ENCODE measurements around the gene PLAAT2. TPM values are rescaled to one million over a fixed set of nuclear protein-coding genes. Genes with fewer than 3 reads are reported as not detected.

PLAAT2 gene
- total and polyA plus RNA-seq, 8 donors = 1.3 to 66.7 (median 7.6) TPM; not detected in 3

- Histone ChIP-seq H3K27me3 (no peaks in the 10 kb centered on the region), H3K27ac (peak within 1 kb of the TSS in 3 of 5 donors; percentile 2 to 62 (median 51)), H3K4me3 (no peak within 1 kb of the TSS), H3K9me3 (peaks cover 0 to under 1% (median 0%) of the 10 kb centered on the region in 4 donors), H3K36me3 (no peaks in the 10 kb centered on the region), H3K4me1 (peaks cover 14 to 63% (median 45%) of the 10 kb centered on the region in 4 donors)
- no peak for DNase-seq
- 55 to 66% (median 61%) methylated on average over 13 to 15 of the region's 15 CpGs for WGBS, 5 donors
- TF ChIP-seq POLR2AphosphoS5 (IDR thresholded peaks at IDR 0.05) (no peak), POLR2A (IDR thresholded peaks at IDR 0.05) (no peak), EP300 (IDR thresholded peaks at IDR 0.05) (no peak), CTCF (IDR thresholded peaks at IDR 0.05) (no peak)
- intact Hi-C loops (cut with DNase I; ENCODE audit: low total_unique reads) = no loop called here
These were observed 57.2 kb downstream of the PLAAT2 start, which contains the start of gene LGALS12 for GRCh38 chr11:63505857-63506528. TSS of gene LGALS12 (plus strand) at chr11:63506084. CDS start at chr11:63506459, 375 bp downstream.

GRCh38 chr11:63504933-63505586, 58.1 kb downstream of the PLAAT2 start:
- Histone ChIP-seq H3K27me3 (no peaks in the 10 kb centered on the region), H3K36me3 (no peaks in the 10 kb centered on the region), H3K27ac (peak overlapping the region in 4 of 5 donors; percentile 2 to 62 (median 29)), H3K9me3 (peaks cover 0 to 10% (median 7%) of the 10 kb centered on the region in 4 donors), H3K4me3 (no peak overlapping the region), H3K4me1 (peaks cover 14 to 54% (median 36%) of the 10 kb centered on the region in 4 donors)
- DNase-seq = peak in 1 of 2 donors; percentile 86
- intact Hi-C loops (cut with DNase I; ENCODE audit: low total_unique reads) = no loop called here
- 44 to 64% (median 50%) methylated on average over 4 of the region's 4 CpGs for WGBS, 5 donors
- TF ChIP-seq CTCF (IDR thresholded peaks at IDR 0.05) = no peak
- TF ChIP-seq EP300 (IDR thresholded peaks at IDR 0.05) = no peak
- no peak for TF ChIP-seq POLR2A (IDR thresholded peaks at IDR 0.05)
- no peak for TF ChIP-seq POLR2AphosphoS5 (IDR thresholded peaks at IDR 0.05)

DNA sequence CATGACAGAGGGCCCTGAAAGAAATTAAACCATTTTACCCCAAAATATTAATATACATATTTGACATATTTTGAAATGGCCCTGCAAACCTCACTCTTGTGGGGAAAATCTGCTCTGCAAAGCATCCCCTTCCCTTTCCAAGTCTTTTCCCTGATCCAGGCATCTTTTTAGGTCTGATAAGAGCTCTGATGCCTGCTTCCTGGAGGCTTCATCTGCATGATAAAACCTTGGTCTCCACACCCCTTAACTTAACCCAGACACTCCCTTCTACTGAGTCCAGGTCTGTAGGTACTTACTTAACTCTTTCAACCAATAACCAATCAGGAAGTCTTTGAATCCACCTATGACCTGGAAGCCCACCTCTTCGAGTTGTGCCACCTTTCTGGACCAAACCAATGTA, 59.1 kb downstream of the PLAAT2 start:
- Histone ChIP-seq H3K4me3 (no peak overlapping the region), H3K9me3 (peaks cover 0 to 19% (median 13%) of the 10 kb centered on the region in 4 donors), H3K36me3 (no peaks in the 10 kb centered on the region), H3K27me3 (no peaks in the 10 kb centered on the region), H3K4me1 (peaks cover 14 to 52% (median 35%) of the 10 kb centered on the region in 4 donors), H3K27ac (peak overlapping the region in 3 of 5 donors; percentile 20 to 62 (median 51))
- TF ChIP-seq CTCF (IDR thresholded peaks at IDR 0.05) = no peak
- TF ChIP-seq POLR2A (IDR thresholded peaks at IDR 0.05) = no peak
- TF ChIP-seq EP300 (IDR thresholded peaks at IDR 0.05) = no peak
- no peak for TF ChIP-seq POLR2AphosphoS5 (IDR thresholded peaks at IDR 0.05)
- no peak for DNase-seq
- 74 to 85% (median 81%) methylated on average over 1 of the region's 1 CpG for WGBS, 5 donors
- intact Hi-C loops (cut with DNase I; ENCODE audit: low total_unique reads) = no loop called here

GRCh38 chr11:63503492-63503891, 59.7 kb downstream of the PLAAT2 start:
- DNase-seq = no peak
- Histone ChIP-seq H3K4me3 (no peak overlapping the region), H3K9me3 (peaks cover 0 to 25% (median 13%) of the 10 kb centered on the region in 4 donors), H3K4me1 (peaks cover 14 to 52% (median 35%) of the 10 kb centered on the region in 4 donors), H3K27ac (peak overlapping the region in 3 of 5 donors; percentile 4 to 62 (median 20)), H3K36me3 (no peaks in the 10 kb centered on the region), H3K27me3 (no peaks in the 10 kb centered on the region)
- intact Hi-C loops (cut with DNase I; ENCODE audit: low total_unique reads) = no loop called here
- TF ChIP-seq CTCF (IDR thresholded peaks at IDR 0.05) (no peak), POLR2A (IDR thresholded peaks at IDR 0.05) (no peak), POLR2AphosphoS5 (IDR thresholded peaks at IDR 0.05) (no peak)
- WGBS, 5 donors = 58 to 69% (median 63%) methylated on average over 6 of the region's 6 CpGs

All from stomach (tissue), 9 donors.